SH-SY5Y (cell line): ENCODE data around the gene EIF2B1.

Source experiments
- GATA2 ChIP-seq: IDR thresholded peaks from 2 replicates; pipeline ENCODE4 v1.6.1; 2011; ENCODE audit warnings: mild to moderate bottlenecking, low read depth, low read length
- GATA3 ChIP-seq: IDR thresholded peaks from 2 replicates; pipeline ENCODE4 v1.6.1; 2011; ENCODE audit warnings: low read depth, mild to moderate bottlenecking, low read length, moderate library complexity

Gene EIF2B1

DNA sequence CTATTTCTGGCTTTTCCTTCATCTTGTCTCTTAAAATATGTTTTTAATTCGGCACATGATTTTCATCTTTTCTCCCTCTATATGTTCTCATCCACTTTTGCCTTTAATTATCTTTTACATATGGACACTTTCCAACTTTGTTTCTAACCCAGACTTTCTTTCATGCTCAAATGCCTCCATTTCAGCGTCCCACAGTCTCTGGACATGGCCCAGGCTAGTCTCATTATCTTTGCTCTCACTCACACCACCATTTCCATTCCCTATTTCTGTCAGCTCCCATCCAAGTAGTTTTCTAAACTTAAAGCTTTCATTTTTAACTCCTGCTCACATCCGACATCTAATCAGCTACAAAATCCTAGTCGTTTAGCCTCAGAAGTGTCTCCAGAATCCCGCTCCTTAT lies 14.9 kb upstream of the EIF2B1 start:
- no peak for TF ChIP-seq GATA2
- TF ChIP-seq GATA3 = no peak

DNA sequence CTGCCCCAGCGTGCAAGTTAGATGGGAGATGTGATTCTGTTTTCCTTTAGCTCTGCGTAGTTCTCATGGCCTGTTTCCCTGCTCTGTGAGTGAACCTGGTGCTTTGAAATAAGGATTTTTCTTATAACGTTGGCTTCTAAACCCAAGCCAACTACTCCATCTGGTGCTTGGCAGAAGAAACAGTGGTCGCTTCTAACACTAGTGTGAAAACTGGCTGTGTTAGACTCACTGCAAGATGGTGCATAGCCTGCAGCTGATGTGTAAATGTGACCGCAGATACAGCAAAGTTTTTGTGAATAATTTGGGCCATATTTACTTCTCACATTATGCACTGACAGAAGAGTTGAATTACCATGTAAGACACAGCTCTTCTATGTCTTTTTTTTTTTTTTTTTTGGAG lies 12.4 kb upstream of the EIF2B1 start:
- TF ChIP-seq GATA2 (no peak), GATA3 (no peak)

DNA sequence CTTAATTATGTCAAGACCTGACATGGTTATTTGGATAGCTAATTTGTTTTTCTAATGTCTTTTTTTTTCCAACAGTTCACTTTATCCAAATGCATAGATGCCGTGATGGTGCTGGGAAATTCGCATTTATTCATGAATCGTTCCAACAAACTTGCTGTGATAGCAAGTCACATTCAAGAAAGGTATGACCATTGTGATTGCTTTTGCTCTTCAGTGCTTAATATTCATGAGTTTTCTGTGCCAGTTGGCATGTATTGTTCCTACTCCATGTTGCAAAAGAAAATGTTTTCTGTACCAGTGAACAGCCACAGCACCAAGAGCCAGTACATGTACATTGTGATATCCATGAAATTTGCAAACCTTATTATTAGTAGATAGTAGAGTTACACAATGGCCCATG lies 11.9 kb upstream of the EIF2B1 start:
- TF ChIP-seq GATA2 = no peak
- no peak for TF ChIP-seq GATA3

DNA sequence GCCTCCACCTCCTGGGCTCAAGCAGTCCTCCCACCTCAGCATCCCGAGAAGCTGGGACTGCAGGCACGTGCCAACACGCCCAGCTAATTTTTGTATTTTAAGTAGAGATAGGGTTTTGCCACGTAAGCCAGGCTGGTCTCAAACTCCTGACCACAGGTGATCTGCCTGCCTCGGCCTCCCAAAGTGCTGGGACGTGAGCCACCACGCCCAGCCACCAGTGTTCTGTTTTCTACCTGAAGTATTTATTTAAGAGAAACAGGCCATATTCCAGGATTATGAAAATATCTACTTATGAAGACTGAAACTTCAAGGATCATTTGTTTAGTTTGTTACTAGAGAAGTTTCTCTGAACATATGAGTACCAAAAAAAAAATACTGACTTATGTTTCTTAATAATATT lies 10.4 kb upstream of the EIF2B1 start:
- TF ChIP-seq GATA3 (no peak), GATA2 (no peak)

DNA sequence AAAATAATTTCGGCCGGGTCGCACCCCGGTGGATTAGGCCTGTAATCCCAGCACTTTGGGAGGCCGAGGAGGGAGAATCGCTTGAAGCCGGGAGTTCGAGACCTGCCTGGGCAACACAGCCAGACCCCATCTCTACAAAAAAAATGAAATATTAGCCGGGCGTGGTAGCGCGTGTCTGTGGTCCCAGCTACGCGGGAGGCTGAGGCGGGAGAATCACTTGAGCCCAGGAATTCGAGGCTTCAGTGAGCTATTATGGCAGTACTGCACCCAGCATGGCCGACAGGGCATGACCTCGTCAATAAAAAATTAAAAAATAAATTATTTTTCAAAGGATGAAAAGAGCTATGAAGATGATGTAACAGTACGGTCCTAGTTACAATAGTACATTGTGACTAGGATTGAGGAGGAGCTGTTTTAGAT lies 666 bp upstream of the EIF2B1 start:
- no peak for TF ChIP-seq GATA3
- no peak for TF ChIP-seq GATA2

DNA sequence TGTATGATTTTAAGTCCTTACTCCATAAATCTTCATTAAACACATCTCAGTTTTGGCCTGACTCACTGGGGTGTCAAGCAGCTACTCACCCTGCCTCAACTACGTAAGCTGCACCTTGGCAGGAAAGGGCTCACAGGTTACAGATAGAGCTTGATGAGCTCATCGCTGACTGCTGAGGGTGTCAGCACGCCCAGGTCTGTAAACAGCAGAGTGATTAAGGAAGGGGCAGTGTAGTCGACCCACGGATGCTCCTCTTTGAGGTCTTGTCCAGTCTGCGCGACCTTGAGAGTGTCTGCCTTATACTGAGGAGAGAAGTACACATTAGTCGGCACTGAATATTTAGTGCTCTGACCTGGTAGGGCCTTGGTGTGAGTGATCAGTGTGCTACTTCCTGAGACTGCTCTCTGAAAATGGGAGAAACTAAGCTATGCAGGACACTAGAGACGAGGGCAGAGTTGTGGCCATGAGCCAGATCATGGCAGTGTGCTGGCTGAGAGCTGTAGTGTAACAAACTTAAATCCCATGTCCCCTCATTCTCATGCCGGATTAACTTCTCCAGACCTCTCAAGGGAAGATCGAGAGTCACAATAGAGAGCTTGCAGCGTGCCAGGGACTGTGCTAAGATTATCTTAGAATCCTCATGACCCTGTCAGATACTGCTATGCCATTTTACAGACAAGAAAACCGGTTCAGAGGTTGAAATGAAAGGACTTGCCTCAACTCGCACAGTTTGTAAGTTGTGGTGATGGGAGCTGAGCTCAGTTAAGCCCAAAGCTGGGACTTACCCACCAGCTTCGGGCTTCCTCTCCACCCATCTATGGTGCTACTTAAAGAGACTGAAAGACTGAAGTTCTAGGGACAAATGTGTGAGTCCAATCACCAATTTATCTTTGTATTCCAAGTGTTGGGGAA lies 11.6 kb downstream of the EIF2B1 start:
- TF ChIP-seq GATA2 (no peak), GATA3 (no peak)

DNA sequence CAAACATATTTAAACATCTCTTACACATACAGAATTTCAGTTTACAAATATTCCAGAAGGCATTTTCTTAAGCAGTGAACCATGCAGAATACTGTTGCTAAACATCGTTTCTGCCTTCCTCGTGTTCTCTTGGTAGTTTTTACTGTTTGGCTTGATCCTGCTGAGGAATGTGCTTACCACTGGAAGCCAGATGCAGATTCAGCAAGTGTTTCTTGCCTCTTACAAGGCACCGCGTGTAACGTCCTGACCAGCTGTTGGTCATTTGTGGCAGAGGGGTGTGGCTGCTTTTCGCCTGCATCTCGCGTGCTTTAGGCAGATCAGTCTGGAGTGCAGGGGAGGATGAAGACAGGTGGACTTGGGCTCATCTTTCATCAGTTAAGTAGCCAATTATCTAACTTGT lies 12.4 kb downstream of the EIF2B1 start:
- TF ChIP-seq GATA2 = no peak
- TF ChIP-seq GATA3 = no peak

DNA sequence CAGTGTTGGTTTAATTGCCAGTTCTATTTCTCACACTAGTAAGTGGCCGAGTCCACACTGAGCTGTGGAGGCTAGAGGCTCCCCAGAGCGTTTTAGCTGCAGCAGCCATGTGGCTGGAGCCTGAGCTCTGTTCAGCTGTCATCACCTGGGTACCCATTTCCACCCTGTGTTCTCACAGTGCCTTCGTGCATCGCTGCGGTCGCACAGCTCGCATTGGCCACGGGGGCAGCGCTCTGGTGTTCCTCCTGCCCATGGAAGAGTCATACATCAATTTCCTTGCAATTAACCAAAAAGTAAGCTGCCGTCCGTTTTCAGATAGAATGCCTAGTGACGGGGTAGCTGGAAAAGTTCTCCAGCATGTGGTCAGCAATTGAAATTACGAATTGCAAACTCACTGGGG lies 15.9 kb downstream of the EIF2B1 start:
- TF ChIP-seq GATA3 = no peak

DNA sequence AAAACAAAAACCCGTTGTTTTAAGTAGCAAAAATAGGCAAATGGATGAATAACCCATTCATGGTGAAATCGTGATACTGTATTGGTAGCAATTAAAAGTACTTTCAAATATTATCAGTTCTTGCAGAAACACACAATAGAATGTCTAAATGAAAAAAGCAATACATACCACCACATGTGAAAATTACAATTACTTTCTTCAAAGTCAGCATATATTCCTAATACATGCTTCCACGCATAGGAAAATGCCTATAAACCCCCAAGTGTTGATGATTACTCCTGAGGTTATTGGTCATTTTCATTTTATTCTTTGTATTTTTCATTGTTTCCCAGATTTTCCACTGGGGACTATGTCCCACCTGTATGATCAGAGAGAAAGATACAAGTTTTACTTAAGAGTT lies 16.3 kb downstream of the EIF2B1 start:
- TF ChIP-seq GATA3 = no peak
- no peak for TF ChIP-seq GATA2

DNA sequence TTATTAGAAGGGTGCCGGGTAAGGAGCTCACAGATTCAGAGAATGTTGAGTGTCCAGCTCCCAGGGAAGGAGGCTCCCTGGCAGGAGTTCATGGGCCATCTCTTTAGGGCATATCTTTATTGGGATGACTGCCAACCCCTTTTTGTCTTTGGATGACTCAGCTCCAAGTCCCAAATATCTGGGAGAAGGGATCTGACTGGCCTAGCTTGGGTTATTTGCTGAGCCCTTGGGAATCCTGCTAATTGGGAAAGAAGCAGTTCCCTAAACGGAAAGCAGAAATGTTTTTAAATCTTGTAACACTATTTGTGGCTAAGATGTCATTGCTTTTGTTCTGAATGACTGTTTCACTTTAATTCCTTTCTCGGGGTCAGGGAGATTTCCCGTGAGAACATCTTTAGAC lies 19.0 kb downstream of the EIF2B1 start:
- TF ChIP-seq GATA2 (no peak), GATA3 (no peak)

DNA sequence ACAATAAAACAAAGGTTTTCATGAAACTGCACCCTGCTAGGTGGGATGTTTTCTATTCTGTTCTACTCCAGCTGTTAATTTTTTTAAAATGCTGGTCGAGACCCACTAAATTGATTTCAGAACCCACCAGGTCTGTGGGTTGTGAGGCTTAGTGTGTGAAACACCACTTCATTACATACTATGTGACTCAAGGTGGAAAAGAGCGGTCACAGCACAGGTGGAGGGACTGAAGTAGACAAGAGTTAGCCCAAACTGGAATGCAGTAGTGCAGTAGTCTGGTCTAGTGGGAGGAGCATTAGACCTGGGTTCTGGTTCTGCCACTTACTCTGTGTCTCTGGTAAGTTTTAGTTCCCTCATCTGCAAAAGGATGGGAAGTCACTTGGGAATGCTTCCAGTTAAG lies 19.4 kb downstream of the EIF2B1 start:
- TF ChIP-seq GATA3 (no peak), GATA2 (no peak)

DNA sequence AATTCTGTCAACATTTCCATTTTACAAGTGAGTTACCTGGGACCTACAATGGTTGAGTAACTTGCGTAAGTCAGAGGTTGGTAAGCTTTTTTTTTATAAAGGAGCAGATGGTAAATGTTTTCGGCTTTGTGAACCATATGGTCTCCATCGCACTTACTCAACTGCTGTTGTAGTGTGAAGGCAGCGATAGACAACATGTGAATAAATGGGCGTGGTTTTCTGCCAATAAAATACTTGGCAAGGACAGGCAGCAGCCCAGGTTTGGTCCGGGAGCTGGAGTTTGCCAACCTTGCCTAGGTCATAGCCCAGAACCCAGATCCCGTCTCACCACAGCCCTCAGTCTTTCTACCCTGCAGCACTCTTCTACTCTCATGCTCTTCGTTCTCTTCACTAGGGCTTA lies 25.3 kb downstream of the EIF2B1 start:
- TF ChIP-seq GATA2 (no peak), GATA3 (no peak)

DNA sequence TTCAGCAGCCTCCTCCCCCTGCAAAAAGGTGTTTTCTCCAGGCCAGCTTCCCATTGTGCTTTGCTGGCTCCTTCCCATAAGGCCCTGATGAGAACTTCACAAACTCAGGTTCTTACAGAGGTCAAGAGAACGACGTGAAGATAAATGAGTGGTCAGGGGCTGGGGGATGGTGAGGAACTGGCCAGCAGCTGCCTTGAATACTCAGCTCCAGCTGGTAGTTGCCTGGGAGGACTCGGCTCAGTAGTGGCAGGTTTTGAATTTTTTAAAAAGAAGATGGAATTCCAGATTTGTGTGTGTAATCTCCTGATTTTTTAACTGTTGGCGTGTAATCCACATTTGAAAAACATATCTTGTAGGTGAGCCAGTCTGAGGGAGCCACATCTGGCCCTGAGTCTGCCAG lies 25.7 kb downstream of the EIF2B1 start:
- TF ChIP-seq GATA2 = no peak
- no peak for TF ChIP-seq GATA3

DNA sequence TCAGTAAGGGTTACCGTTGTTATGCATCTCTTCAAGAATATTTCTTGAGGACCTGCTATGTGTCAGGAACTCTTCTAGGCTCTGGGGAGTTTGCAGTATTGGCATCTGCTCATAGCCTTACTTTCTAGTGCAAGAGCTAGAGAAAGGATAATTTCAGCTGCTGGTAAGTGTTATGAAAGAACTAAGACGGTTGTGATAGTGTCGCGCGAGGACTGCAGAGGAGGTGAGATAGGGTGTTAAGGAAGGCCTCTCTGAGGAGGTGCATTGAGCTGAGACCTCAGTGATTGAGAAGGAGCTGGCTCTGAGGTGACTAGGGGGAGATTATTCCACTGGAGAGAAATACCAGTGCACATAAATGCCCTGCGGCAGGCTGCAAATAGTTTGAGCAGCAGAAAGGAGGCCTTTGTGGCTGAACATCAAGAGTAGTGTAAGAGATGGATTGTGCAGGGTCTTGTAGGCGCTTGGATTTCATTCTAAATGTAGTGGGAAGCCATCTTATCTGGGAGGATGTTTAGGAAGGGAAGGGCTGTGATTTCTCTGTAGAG lies 30.8 kb downstream of the EIF2B1 start:
- no peak for TF ChIP-seq GATA3
- TF ChIP-seq GATA2 = no peak

DNA sequence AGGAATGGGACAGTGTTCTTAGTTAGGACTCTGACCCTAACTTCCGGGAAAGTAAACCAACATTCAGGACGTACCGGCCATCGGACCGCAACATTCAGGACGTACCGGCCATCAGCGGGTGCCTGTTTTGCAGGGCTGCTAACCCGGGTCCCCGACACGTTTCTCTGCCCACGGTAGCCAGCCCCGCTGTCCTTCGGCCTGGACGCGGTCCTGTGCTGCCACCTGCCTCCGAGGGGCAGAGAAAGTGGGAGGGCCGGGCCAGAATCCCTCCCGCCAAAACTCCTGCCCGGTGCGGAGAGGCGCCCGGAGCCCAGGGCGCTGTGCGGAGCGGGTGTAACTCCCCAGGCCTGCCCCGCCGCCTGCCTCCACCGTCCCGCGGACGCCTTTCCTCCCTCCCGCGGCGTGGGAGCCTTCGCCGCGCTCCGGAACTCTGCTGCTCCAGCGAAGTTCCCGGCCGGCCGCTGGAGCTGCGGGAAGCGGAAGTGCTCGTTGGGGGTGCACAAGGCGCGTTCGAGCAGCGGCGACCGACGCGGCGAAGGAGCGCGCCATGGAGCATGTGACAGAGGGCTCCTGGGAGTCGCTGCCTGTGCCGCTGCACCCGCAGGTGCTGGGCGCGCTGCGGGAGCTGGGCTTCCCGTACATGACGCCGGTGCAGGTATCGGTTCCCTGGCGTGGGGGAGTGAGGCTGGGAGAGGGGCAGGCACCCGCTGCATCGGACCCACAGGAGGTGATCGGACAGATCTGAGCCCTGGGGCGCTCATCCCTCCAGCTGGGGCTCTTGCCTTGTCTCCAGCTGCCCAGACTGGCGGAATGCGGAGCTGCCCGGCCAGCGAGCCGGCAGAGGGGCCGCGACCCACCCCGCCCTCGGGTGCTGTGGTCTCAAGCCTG lies 31.6 kb downstream of the EIF2B1 start, which contains the start of gene DDX55:
DDX55 (plus strand) TSS at position 498 of the 888 bp plus-strand sequence; CDS start at position 548, 50 bp downstream.
- TF ChIP-seq GATA2 (no peak), GATA3 (no peak)
